ENCODE measurements around the gene CAND1.

Gene CAND1

GRCh38 chr12:67348683-67349082 is 79.5 kb downstream of the CAND1 start:
- DNase-seq: no peak

DNA sequence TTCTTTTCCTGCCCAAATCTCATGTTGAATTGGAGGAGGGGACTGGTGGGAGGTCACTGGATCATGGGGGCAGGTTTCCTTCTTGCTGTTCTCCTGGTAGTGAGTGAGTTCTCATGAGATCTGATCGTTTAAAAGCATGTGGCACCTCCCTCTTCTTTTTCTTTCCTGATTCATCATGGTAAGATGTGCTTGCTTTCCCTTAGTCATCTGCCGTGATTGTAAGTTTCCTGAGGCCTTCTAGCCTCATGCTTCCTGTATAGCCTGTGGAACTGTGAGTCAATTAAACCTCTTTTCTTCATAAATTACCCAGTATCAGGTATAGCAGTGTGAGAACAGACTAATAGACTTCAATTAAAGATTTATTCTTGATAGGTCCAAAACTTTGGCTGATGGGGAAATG is 83.5 kb downstream of the CAND1 start:
- DNase-seq: no peak

GRCh38 chr12:67354322-67354721 is 85.2 kb downstream of the CAND1 start:
- no peak for DNase-seq

DNA sequence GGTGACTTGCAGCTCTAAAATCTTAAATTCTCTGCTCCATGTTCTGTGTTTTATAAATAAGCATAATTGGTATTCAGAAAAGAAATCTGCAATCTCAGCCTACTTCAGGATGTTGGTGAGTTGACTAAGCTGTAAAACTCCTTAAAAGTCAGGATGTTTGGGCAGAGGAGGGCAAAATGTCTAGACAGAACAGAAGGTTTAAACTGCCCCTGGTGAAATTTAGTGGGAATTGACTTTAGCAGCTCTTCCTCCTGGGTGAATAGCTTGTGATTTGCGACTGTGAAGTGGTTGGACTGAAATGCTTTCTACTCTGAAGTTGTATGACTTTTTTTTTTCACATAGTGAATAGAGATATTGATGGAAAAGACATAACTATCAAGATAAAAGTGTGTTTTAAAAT is 85.8 kb downstream of the CAND1 start:
- DNase-seq: no peak

GRCh38 chr12:67355428-67356379 is 86.5 kb downstream of the CAND1 start:
- DNase-seq: no peak

DNA sequence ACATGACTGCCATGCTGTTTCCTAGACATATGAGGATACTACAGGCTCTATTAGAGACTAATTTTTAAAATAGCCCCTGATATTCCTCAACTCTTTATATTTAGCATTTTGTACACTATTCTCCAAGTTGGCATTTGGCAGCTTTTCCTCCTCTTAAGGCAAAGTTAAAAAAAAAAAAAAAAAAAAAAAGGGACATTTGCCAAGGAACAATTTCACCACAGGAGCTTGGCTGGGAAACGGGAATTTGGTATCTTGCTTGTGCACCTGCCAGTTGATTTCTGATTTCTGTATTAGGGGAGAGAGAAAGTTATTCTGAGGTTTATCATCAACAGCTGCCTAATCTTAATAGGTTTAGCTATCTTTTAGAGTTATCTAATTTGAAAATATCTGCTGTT is 87.2 kb downstream of the CAND1 start:
- DNase-seq: no peak

DNA sequence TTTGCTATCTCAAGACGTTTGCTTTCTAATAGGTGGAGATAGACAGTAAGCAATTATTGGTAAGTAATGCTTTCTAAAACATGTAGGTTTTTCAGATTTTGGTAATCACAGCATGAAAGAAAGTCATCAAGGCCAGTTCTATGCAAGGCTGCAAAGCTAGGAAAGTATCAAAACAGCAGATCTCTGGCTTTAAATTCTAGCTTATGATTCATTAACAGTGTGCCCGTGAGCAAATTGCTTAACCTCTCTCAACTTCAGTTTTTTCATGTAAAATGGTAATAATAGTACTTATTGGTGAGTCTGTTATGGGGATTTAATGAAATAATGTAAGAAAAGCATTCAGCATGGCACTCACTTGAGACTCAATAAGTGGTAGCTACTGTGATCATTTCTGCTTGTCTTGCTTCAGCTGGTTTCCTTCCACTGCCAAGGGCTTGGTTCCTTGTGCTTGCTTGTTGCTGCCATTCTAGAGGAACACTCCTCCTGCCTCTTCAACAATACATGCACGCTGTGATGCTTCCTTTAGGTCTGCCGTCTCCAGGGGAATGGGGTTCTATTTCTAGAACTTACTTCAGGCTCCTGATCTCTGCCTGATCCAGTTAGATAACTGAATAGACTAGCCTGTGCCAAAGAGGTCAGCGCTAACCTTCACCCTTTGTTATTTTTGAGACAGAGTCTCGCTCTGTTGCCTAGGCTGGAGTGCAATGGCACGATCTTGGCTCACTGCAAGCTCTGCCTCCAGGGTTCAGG is 88.4 kb downstream of the CAND1 start:
- no peak for DNase-seq

DNA sequence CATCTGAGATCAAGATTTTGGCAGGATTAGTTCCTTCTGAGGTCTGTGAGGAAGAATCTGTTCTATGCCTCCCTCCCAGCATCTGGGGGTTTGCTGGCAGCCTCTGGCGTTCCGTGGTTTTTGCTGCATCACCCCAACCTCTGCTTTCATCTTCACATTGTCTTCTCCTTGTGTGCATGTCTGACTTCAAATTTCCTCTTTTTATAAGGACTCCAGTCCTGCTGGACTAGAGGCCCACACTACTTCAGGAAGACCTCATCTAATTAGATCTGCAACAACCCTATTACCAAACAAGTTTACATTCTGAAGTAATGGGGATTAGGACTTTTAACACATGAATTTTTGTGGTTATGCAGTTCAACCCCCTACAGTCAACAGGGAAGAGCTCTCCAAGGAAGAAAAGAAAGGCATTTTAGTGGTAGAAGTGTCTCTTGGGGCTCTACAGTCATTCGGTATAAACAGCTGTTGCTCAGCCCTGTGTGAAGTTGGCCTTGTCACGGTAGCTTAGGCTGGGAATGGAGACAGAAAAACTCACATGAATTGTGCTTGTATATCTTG is 89.7 kb downstream of the CAND1 start:
- no peak for DNase-seq

DNA sequence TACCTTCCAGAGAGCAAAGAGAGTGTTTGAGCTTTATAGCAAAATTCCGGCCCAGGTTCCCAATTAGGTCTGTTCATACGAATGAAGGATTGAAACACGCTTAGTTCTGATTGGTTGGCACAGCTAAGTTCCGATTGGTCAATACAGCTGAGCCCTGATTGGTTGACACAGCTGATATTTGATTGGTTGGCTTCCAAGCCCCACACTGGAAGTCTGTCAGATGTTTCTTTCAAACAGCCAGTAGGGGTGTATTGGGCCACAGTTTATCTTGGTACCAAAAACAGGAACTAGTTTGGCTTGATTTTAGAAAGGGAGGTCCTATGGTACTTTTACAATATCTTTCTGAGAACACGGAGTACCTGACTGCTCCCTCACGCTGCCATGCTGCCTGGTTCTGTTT is 93.4 kb downstream of the CAND1 start:
- DNase-seq: no peak

- peak; percentile 20 for DNase-seq
Measured at GRCh38 chr12:67364228-67364627, 95.1 kb downstream of the CAND1 start.

- DNase-seq: no peak
Measured at GRCh38 chr12:67365131-67365530, 96.0 kb downstream of the CAND1 start.

DNA sequence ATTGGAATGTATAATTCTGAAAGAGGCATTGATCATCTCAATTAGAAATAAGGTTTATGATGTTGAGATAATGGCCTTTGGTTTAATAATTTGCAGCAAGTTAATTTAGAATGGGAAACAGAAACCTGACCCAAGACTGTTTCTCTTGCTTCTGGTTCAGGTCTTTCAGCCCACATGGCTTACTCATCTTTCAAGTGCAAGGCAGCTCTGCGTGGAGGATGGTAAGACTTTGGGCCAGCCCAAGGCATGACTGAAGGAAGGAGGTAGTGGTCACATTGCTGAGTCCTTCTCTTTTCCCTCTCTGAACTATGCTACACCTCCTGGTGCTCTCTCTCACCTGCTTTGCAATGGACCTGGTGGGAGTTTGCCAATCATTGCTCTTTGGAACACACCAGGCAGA is 98.7 kb downstream of the CAND1 start:
- no peak for DNase-seq
